Activated T-cell treated with anti-CD3 and anti-CD28 coated beads for 24 hours (primary cell): ENCODE results near the gene IL18R1.

Experiments used
- DNase-seq: peaks from one replicate; pipeline ENCODE4 v3.0.0-alpha.2; 2020; ENCODE audit warnings: low read depth

The IL18R1 gene

DNA sequence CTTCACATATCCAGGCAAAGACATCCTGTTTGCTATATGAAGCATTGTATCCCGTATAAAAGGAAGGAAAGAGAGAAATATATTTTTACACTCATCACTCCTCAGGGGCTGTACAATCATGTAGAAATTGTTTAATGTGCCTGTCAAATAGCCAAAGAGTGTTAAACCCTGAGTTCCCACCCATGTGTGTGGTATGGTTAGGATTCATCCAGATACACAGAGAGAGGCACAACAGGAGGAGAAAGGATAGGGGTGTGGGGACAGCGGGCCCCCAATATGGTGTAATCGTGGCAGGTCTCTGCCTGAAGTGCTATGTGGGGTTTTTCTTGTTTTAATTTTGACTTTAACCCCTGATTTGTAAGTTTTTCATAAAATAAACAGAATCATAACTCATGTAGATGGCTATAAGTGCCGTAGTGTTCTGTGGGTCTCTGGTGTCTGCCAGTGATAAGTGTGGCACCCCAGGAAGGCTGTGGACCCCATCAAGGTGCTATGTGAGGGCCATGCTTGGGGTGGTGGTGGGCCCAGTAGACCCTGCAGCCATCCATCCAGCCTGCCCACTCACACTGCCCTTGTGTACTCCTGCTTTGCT is 10.2 kb upstream of the IL18R1 start:
- no peak for DNase-seq

DNA sequence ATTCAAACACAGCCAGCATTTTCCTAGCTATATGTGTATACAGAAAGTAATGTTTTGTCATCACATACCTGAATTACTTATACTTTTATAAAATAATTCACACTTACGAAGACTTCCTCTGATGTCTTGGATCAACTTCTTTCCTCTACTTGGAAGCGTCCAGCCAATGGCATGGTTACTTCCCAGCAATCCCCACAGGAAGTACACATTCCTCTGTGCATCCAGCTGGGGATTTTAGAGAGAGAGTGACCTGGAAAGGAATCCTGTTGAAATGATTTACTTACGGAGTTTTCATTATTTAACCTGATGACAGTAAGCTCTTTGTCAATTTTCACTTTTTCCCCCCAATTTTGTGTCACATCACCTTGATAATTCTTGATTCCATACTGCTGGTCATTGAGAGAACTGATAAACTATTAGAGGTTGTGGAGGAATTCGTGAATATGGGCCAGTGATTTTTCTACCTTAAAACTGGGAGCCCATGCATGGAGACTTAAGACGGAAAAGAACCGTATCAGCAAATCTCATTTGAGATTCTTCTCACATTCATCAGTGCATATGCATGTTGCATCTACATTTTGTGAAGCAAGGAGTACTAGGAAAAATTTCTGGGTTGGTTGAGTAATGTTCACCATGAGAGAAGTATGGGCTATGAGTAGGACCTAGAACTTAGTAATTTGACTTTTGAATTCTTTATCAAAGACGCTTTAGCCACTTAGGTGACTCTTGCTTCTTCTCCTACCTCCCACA is 9.0 kb upstream of the IL18R1 start:
- no peak for DNase-seq

DNA sequence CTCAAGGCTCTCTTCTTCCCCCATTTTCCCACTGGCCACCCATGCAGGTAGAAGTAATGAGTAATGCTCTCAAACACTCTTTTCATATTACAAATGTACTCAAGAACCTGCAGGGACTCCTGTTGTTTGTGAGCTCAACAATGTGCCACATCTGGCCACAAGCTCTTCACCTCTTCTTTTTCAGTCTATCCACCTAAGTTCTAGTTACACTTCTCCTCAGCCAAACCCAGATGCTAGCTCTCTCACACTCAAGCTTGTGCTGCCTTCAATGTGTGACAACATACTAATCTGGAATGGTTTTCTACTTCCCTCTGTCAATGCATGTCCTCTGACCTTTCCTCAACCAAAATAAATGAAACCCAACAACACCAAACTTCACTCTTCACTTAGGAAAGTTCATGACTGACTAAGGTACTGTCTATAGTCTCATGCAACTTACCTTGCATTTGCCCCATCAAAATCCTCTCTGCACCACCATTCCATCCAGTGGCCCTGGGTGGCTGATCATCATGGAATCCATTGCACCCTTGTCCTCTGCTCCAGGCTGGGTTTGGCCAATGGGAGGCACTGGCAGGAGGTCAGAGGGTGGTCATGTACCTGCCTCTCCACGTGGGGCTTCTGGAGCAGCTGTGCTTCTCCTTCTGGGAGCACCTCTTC is 5.3 kb upstream of the IL18R1 start:
- no peak for DNase-seq

DNA sequence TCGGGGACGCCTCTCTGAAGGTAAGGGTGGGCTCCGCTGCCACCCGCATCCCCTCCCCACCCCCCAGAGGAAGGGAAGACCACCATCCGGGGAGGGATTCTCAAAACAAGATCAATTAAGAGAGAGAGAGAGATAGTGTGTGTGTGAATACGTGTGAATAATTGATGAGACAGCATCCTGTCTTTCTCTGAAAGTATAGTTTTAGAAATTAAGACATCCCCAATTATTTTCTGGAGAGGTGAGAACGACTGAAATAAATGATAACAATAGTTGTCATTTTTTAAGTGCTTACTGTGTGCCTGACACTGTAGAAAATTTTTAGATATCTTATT is 751 bp downstream of the IL18R1 start:
- DNase-seq, result no peak

DNA sequence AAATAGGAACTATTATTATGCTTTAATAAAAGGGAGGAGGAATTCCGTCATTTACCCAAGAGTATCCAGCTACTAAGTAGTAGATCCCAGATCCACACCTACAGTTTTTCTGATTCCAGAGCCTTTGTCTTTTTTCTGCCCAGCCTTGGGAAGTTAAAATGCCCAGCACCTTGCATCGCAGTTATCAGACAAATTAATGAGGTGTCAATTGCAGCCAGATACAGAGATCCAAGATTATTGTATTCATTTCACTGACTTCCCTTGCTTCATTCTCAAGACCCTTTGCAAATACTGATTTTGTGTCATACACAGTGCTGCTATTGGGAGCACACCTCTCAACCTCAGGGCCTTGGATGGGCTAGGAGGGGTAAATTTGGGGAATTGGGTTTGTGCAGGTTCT is 1.1 kb downstream of the IL18R1 start:
- DNase-seq, result no peak

DNA sequence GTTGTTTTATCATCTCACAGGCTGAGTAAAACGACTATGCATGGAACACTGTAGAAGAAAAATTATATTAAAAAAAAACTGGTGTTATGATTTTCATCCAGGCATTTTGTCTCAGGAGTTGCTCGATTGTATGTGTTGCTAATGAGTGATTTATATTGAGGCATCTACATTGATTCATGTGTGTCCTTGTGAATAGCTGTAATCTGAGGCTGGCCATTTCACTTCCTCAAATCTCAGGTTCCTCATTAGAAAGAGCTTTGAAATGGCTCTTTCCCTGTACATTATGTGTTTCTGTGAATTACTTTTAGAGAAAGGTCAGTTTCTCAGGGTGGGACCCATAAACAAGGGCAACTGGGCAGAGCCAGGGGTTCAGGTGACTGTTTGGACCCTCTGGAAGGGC is 2.3 kb downstream of the IL18R1 start:
- DNase-seq, result no peak

DNA sequence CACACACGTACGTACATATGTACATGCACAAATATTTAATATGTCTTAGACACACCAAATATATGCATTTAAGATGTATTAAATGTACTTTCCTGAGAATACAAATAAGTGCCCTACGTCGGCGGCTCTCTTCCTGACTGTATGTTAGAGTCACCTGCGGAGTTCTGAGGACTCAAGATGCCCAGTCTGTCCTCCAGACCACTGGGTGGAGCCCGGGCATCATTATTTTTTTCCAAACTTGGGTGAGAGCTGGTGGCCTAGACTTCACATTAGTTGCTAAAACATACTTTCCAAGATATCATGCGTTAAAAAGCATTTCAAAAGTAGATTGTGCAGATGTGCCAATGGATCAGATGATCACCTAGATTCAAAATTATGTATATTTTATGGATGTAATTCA is 2.9 kb downstream of the IL18R1 start:
- DNase-seq, result no peak

DNA sequence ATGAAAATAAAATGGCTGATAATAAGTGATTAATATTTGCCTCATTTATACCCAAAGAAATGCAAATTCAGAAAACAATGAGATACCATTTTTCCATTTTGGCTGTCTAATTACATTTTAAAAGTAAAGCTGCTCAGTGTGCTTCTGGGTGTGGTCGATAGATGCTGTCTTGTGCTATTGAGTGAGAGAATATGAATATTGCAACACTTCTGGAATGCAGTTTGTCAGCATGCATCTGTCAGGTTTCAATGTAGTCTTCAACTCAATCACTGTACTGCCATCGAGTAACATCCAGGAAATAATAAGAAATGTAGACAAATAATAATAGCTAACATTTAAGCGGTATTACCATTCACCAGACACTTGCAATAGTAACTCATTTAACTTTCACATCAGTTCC is 3.9 kb downstream of the IL18R1 start:
- no peak for DNase-seq

DNA sequence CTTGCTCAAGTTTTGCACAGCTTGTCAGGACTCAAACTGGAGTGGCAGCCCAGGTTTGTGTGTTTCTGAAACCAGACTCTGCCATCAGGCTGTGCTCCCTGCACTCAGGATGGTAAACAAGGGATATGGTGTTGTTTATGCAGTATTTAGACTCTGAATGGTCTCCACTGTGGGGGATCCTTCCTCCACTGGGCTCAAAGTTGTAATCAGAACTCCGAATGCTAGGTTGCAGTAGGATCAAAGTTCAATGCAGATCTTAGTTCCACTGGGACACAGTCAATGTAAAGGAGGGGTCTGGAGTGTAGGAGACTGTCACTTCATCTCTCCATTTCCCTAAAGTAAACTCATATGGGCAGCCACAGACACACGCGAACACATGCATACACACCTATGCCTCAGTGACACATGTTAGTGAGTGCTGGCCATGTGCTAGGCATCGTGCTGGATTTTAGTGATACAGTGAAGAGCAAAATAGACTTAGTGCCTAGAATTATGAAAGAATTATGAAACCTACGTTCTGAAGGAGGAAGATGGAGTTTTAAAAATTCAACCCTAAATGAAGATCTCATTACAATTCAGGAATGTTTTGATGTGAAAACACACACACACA is 6.1 kb downstream of the IL18R1 start:
- DNase-seq, result no peak

DNA sequence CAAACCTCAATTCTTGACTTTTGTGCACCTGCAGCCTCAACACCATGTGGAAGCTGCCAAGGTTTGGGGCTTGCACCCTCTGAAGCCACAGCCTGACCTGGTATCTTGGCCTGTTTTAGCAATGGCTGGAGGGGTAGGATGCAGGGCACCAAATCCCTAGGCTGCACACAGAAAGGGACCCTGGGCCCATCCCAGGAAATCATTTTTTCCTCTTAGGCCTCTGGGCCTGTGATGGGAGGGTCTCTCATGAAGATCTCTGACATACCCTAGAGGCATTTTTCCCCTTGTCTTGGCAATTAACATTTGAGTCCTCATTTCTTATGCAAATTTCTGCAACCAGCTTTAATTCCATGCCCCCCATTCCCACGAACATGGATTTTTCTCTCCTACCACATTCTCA is 10.2 kb downstream of the IL18R1 start:
- DNase-seq, result no peak

DNA sequence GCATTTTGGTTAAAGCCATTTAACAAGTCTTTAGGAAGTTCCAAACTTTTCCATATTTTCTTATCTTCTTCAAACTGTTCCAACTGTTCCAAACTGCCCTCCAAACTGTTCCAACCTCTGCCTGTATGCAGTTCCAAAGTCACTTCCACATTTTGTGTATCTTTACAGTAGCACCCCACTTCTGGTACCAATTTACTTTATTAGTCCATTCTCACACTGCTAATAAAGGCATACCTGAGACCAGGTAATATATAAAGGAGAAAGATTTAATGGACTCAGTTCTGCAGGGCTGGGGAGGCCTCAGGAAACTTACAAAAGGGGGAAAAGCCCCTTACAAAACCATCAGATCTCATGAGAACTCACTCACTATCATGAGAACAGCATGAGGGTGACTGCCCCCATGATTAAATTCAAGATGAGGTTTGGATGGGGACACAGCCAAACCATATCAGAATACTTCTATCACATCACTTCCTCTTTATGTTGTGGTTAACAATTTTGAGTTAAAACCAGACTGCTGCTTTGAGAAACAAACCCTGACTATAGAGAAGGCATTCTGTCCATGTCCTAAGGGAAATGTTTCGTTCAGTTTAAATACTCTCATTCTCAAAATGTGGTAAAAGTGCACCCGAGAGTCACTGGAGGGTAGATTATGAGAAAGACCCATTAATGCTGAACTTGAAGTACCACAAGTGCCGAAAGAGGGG is 11.0 kb downstream of the IL18R1 start:
- no peak for DNase-seq

DNA sequence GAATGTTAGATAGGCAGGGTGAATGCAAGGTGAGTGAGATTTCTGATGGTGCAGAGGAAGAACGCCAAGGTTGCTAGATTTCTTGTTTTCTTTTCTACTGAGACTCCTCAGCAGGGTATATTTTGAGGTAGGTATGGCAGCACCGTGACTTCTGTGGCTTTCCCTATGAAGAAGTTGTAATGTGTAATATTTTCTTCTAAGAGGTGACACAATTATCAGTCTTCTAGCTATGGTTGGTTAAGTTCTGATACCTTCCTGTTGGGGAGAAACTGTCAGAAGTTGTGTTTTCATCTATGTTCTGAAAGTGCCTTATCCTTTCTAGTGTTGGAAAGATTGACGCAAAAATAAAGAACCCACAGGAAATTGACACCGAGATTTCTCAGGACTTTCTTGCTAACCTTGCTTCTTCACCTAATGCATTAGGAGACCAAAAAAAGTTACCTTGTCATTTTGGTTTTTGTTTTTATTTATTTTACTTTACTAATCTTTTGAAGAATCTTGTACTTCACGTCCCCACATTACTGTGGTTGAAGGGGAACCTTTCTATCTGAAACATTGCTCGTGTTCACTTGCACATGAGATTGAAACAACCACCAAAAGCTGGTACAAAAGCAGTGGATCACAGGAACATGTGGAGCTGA is 11.9 kb downstream of the IL18R1 start:
- peak; percentile 28 for DNase-seq

DNA sequence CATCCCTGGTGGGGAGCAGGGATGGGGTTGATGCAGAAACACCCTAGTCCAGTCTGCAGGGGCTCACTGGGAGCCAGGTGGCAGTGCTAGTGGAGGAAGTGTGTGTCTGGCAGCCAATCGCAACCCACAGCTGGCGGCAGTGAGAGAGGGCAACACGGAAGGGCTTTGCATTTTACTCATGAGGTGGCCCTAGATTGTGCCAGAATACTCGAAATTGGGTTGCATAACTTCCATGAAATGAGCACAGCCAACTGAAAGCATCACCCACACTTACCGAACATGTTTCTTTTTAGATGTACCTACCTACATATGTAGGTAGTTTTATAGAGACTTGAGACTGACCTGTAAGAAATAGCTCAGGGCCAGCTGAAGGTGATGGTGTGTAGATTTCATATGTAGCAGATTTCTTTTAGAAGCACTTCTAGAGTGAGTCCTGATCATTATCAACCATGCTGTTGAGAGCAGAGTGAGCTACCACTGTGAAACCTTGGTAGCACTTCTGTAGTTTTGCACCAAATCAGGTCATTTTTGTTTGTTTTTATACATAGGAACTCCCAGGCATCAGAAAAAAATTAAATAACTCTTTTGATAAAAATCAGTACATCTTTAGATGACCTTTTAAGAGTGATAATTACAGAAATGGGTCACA is 13.0 kb downstream of the IL18R1 start:
- no peak for DNase-seq

DNA sequence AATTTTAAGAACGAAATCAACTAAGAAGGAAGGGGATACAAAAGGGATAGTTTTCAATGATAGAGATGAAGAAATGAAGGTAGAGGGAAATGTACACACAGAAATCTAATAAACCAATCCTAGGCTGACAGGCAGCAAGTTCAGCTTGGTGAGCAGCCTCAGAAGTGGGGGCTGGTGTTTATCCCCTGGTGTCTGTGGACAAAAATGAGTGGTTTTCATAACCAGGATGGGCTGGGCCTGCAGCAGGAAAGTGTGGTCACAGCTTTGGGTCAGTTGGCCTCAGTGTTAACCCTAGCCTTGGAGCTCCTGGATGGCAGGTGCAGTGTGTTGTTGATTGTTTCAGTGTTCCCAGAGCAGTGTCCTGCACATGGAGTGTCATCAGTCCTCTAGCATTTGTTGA is 14.3 kb downstream of the IL18R1 start:
- DNase-seq, result no peak

DNA sequence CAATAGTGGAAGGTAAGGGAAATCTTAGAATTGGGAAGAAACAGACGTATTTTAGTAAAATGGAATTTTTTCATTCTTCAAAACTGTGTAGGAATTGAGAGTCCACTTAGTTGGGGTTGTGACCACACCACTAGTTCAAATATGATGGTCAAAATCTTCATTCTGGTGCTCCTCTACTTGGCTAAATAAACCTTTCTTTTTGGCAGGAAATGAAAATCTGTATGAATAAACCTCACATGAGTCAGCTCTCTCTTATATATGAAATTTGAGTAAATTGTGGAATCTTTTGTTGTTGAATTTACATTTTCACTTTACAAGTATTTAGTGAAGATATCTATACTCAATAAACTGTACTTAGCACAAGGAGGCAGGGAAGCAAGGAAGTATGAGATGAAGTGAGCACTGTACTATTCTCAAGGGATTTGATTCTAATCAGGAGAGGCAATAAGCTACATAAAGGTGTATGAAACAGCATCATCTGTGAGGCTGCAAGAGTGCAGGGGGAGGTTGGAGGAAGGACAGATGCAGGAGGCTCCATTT is 20.5 kb downstream of the IL18R1 start:
- no peak for DNase-seq

DNA sequence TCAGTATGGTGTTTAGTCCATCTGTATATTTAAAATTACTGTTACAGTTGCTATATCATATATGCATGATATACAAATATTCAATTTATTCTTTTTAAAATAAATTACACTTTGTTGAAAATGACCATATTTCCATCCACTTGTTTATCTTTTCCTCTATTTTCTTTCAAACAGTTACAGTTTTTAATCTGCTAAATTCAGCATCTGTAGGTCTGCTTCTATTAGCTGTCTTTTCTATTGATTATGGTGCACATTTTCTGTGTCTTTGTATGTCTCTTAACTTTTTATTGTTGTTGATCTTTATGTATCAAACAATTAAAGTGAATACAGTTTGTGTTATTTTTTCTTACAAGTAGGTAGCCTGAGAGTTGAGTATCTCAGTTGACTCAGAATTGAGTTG is 28.1 kb downstream of the IL18R1 start:
- no peak for DNase-seq

DNA sequence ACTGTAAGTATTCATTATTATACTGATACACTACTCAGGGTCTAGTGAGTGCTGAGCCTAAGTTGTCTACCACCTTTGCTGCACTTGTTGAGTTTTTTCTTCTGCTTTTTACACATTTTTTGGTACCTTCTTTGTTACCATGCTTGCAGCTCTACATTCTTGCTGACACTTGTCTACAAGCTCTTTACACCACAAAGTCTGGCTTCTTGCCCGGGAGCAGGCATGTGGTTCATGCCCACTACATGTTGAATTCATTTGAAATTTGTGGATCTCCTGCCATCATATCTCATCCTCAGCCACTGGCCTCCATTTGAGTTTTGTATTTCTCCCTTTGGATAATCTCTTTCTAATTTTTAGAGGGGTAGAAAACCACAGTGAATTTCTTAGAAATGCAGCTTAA is 29.9 kb downstream of the IL18R1 start:
- no peak for DNase-seq

DNA sequence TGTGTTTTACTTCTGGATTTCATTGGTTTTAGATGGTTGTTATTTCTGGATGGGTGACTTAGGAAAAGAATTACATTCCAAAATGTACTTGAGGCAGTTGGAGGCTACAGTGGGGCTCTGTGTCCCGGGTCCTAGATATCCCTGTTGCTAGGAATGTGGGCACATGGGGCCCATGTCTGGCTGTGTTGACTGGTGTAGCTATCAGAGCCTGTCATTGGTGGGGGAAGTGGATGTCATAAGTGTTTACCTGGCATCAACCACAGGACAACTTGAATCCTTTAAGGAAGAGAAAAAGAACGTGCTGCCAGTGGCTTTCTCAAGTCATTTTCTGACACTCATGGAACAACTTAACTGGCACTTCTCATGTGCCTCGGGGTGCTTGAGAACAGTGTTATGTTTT is 30.4 kb downstream of the IL18R1 start:
- DNase-seq, result no peak

DNA sequence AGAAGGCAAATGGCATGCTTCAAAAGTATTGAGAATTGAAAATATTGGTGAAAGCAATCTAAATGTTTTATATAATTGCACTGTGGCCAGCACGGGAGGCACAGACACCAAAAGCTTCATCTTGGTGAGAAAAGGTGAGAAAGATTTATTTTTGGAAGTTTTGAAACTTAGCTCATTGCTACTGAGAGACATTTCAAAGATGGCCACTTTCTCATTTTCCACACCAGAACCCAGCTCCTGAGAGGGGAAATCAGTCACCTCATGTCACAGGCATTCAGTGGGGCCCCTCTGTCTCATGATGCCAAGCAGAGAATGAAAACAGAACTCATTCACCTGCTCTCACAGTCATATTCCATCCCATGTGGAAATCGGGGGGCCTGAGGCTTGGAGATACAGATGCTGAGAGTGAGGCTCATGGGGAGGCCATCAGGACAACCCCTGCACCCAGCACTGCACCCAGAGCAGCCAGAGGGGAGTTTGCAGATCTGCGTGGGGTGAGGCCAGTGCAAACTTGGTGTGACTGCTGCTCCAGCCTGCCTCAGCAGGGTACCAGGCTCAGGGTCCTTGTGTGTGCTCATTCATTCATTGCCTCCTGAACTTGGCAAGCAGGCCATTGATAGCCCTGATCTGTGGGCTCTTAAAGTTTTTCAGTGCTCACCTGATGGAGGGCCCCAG is 31.4 kb downstream of the IL18R1 start:
- DNase-seq, result no peak

DNA sequence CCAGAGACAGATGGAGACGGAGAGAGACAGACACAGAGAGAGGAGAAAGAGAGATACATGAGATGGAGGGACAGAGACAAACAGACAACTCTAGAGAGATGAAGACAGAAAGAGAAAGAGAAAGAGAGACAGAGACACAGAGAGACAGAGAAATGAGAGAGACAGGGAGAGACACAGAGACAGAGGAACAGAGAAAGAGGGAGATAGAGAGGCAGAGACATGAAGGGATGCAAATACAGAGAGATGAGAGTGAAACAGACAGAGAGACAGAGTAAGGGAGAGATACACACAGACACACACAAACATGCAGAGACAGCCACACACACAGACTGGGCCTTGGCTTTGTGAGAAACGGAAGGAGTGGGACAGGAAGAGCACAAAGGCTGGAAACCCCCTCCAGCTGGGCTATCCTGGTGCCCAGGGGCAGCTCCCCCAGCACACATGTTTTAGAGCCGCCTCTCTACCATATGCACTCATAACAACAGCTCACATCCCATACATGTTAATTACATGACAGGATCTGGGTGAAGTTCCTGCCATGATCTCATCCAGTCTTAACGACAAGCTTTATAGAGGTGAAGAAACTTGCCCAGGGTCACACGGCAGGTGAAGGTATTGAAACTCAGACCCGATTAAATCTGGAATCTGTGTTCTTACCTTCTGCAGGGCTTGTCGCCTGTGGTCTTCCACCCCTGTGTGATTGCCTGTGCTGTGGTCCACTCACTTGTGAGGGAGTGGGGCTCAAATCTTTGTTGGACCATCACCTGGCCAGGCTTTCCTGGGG is 32.4 kb downstream of the IL18R1 start:
- no peak for DNase-seq
